PFSK-1 (cell line): ENCODE measurements around the gene KLHL40.

ENCODE experiments used
- POLR2AphosphoS5 ChIP-seq: IDR thresholded peaks from 2 replicates; pipeline ENCODE4 v1.6.1; 2012; ENCODE audit warnings: low read depth, mild to moderate bottlenecking, control low read depth, low read length, moderate library complexity
- REST ChIP-seq, 2 experiments: IDR thresholded peaks; 2 replicates each; pipeline versions ENCODE4 v1.6.1 to v1.8.0; 2011 to 2012; ENCODE audit warnings: low read depth in 2 of 2, low read length in 2 of 2, control low read depth in 1 of 2, inconsistent platforms in 1 of 2, mild to moderate bottlenecking in 1 of 2, moderate library complexity in 1 of 2; ENCODE audit not compliant: insufficient read depth in 1 of 2

- no peak for TF ChIP-seq POLR2AphosphoS5
- no peak for TF ChIP-seq REST (IDR thresholded peaks at IDR 0.05; ENCODE audit: insufficient read depth in 1 of 2, low read depth in 2 of 2, low read length in 2 of 2)
Measured at GRCh38 chr3:42714171-42714852, 29.0 kb downstream of the KLHL40 start.
